Non-pigmented ciliary epithelial cell (primary cell): ENCODE data around the gene EEFSEC.

ENCODE experiments used
- DNase-seq: peaks from one replicate; pipeline ENCODE4 v3.0.0-alpha.2; 2010; ENCODE audit warnings: low read depth

Gene EEFSEC

DNA sequence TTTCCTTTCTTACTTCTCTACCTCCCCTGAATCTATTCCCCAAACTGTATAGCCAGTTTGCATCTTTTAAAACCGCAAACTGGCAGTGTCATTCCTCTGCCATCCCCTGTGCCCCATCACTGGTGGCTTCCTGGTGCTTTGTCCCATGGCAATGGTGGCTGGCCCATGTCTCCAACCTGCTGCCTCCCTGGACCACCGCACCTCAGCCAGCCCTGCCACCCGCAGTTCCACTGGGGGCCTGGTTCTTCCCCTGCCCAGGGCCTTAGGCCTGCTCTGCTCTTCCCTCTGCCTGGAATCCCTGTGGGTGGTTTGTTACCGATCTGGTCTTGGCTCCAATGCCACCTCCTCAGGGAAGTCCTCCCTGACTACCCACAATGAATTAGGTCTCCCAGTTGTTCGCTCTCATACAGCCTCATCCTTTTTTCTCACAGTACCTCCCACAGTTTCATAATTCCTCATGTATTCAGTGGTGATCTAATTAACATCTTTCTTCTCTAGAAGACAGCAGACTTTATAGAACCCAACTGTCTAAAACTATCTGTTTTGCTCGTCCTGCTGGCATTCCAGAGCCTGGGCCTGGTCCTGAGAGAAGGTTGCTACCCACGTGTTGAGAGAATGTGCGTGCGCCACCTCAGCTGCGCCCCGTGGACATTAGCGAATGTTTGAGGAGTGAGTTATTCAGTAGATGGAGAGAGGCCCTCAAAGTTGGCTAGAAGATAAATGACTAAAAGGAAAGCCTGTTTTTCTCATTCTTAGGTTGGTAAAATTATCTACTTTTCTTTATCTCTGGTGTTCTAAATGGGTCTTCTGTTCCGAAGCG lies 183.3 kb downstream of the EEFSEC start:
- DNase-seq, result no peak

DNA sequence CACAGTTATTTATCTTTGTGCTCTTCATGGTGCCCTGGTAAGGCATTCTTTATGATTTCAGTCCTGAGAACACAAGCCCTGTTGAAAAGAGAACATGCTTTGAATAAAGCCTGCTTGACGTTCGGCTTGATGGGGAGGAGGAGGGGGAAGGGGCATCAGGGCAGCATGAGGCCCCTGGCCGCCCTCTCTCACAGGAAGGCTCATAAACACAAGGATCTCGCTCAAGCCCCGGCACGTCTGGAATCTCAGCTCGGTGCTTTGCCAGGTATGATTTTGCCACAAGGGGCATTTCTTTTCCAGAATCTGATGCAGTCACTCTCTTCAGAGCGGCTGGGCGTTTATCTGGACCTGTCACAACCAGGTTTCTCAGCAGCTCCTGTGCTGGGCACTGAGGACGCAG lies 184.0 kb downstream of the EEFSEC start:
- DNase-seq, result no peak

DNA sequence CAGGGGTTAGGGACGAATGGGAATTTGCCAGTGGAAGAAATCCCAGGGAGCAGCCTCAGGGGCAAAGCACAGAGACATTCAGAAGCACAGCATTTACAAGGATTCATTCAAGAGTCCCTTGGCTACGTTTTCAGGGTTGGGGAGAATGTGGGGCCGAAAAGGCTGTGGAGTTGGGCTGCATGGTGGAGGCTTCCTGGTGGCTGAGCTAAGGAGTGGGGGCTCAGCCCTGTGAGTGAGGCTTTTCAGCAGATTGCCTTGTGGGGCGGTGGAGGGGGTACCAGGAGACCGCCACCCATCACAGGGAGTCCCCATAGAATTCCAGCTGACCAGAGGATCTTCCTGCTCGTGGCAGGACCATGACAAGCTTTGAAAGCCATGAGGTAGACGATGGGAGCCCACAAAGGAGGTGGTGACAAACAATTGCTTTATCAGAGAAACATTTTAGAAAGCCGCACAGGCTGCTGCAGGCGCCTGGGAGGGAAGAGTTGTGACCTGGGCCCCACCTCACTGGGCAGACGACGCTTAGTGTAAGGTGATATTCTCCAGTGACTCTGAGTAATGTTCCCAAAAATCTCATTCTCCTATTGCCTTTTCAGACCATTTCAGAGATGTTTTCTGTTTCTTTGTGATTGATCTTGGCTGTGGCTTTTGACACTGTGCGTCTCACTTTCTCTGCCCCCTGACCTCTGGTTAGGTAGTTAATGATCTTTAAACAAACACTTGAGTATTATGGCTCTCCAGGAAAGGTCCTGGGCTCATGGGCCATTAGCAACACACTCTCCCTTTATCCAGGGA lies 185.5 kb downstream of the EEFSEC start:
- no peak for DNase-seq

DNA sequence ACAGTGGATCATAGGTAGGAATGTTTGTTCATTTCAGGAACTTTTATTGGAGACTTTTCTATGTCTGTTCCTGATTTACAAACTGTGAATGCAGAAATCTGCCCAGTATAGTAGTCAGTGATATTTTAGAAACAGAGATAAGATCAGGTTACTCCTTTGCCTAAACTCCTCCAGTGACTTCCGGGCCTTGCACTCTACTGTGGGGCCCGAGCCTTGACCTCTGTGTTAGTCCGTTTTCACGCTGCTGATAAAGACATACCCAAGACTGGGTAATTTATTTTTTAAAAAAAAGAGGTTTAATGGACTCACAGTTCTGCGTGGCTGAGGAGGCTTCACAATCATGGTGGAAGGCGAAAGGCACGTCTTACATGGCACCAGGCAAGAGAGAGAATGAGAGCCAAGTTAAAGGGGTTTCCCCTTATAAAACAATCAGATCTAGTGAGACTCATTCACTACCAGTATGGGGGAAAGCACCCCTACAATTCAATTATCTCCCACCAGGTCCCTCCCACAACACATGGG lies 186.3 kb downstream of the EEFSEC start:
- no peak for DNase-seq

DNA sequence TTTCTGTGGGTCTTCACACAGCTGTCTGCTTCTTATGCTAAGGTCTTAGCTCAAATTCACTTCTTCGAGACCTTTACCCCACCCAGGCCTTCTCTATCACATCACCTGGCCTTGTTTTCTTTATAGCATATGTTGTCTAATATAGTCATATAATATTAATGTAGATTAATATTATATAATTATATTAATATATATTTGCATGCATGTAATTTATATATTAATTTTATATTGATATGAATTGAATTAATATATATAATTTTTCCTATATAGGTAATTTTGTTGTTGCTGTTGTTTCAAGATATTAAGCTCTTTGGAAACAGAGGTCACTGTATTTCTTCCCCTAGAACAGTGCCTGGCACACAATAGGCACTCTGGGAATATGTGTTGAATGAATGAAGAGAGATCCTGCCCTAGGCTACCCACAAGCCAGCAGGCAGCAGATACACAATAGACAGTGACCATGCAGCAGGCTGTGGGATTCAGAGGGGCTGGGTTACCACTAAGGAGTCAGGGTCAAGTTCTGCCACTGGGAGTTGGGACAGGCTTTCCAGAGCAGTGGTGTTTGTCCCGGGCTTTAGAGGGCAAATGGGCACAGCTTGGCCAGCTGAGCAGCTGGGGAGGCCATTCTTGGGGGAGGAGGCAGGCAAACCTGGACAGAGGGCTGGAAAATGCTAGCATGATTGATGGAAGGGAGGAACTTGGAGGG lies 187.1 kb downstream of the EEFSEC start:
- DNase-seq, result no peak

DNA sequence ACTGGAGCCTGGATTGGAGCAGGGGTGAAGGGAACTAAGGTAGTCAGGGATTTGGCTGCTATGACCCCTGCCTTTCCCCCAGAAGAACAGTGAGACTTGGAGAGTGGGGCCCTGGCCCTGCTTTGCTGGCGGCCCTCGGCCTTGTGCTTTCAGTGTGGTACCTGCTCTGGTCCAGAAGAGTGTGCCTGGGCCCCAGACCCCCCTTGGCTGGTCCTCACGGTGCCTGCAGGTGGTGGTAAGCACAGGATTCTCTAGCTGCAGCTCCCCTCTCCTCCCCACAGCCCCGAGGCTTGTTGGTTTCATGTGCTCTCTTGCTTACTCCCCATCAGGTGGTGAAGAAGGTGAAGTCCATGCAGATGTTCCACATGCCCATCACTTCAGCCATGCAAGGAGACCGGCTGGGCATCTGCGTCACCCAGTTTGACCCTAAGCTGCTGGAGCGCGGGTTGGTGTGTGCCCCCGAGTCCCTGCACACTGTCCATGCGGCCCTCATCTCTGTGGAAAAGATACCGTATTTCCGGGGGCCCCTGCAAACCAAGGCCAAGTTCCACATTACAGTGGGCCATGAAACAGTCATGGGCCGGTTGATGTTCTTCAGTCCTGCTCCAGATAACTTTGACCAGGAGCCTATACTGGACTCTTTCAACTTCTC lies 187.7 kb downstream of the EEFSEC start:
- DNase-seq, result no peak

DNA sequence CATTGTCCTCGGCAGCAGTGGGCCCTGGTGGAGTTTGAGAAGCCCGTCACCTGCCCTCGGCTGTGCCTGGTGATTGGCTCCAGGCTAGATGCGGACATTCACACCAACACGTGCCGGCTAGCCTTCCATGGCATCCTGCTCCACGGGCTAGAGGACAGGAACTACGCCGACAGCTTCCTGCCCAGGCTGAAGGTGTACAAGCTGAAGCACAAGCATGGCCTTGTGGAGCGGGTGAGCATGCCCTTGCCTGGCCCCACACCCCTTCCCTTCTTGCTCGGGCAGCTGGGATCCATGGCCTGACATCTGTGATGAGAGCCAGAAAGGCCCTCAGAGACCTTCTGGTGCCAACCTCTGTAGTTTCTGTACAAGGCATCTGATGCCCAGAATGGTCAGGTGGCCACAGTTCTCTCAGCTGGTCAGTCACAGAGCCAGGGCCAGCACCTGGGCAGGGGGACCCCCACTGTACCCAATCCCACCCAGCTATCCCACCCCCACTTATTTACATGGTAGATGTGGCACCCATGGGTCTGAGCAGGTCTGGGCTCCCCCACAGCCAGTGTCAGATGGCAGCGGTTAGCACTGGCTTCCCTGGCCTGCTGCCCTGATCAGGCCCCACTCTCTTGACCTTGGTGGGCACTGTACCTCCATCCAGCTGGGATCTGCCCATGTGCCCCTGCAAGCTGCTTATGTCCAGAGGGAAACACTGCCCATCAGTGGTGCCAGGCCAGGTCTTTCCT lies 188.5 kb downstream of the EEFSEC start:
- DNase-seq, result no peak

DNA sequence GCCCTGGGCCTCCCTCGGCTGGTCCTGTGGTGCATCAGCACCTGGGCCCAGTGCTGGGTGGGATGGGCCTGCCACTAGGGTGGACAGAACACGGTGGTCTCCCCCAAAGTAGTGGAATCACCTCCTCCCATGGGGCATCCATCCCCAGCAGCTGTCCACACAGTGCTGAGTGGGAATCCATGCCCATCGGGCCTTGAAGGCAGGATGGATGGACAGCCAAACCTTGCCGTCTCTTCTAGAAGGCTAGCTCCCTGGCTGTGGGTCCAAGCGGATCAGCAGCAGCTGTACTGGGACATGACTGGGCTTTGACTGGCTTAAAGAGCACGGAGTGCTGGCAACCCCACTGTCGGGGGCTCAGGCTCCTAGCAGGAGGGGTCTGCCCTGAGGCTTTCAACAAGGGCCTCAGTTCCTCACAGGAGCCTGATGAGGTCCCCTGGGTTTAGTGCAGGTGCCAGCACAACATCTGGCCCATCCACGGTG lies 189.5 kb downstream of the EEFSEC start:
- no peak for DNase-seq

DNA sequence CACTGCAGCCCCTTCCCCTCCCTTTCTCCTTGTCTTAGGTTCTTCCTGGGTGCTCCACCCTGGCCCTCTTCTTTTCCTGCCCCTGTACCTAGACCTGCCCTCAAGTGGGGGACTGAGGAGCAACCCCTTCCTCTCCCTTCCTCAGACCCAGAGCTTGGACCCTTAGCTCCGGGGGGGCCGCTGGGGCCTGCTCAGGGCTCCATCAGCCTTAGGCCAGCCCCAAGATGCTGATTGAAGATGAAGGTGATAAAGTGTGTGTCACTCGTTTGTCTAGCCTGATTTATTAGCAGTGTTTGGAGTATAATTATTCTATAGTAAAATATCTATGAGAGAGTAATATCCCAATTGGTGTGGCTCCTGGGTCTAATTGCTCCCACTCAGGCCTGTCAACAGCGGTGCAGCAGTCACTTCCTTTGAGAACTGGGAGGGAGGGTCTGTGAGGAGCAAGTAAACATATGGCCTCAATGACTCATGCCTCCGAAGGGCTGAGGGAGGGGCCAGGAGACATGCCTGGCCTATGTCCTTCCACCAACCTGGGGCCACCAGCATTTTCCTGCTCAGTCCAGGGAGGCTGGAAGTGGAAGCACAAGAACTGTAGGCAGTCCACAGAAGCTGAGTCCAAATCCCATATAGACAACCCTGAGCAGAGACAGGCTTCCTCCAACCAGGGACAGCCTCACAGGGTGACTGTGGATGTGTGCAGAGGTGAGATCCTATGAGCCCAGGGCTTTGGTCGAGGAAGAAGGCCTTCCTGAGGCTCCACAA lies 190.2 kb downstream of the EEFSEC start:
- no peak for DNase-seq

DNA sequence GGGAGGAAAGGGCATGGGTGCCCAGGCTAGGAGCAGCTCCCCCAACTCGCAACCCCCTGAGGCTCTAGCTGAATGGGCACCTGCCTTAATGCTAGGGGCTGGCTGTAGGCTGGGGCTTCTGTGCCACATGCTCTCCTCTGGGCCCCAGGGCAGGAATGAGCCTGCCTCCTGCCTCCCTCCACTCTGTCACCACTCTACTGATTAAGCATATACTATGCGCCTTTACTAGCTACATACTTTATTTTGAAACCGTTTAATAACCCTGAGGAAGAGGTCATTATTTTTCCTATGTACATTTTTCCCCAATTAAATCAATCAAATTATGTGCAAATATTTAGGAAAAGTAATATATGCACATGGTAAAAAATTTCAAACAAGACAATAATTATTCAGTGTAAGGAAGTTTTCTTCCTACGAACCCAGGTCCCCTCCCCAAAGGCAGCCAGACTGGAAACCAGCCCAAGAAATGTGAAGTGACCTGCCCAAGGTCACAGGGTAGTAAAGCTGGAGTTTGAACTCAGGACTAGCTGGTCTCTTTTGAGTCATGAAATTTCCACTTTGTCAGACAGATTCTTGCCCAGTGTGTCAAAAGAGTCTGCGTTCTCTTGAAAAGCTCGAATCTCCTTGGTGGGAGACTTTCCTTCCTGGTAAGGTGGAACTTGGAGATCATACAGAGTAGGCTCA lies 190.9 kb downstream of the EEFSEC start:
- DNase-seq, result no peak

DNA sequence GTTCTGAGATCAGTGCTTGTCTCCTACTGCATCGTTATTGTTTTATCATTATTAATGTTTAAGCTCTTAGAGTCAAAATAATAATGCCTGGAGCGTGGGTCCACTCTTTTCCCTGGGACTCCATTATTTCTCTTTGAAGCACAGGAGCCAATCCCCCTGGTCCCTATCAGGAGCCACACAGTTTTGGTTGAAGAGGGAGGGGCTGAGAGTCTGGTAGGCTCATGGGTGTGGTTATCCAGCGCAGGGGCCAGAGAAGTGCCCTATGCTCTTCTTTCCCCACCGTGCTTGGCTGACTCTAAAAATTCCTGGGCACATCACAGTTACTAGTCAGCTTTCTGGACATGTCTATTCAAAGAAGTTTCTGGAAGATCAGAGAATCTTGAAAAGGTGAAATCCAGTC lies 191.9 kb downstream of the EEFSEC start:
- DNase-seq, result no peak

DNA sequence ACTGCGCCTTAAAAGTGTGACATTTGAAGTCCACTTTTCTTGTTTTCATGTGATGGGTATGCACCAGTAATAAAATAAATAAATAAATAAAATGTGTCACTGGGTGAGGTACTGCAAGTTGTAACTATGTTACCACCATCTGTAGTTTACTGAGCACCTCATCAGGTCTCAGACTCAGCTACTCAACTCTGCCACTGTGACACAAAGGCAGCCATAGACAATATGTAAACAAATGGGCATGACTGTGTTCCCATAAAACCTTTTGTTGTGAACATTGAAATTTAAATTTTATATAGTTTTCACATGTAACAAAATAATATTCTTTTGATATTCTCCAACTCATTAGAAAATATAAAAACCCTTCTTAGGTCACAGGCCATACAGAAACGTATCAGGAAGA lies 193.3 kb downstream of the EEFSEC start:
- DNase-seq, result no peak

DNA sequence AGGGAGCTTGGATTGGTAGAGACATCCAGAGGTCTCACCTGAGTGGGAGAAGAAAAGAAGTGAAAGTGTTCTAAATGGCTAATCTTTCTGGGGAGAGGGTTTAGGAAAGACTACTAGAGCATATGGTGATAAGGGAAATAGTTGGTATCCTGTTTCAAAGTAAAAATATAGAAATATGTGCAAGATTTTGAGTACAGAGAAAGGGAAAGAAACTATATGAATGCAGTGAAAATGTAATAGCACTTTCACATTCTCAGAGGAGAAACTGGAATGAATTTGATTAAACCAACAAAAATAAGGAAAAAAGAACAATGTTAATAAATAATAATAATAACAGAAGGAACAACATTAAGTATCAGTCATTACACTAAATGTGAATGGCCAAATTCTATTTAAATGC lies 194.0 kb downstream of the EEFSEC start:
- DNase-seq, result no peak

DNA sequence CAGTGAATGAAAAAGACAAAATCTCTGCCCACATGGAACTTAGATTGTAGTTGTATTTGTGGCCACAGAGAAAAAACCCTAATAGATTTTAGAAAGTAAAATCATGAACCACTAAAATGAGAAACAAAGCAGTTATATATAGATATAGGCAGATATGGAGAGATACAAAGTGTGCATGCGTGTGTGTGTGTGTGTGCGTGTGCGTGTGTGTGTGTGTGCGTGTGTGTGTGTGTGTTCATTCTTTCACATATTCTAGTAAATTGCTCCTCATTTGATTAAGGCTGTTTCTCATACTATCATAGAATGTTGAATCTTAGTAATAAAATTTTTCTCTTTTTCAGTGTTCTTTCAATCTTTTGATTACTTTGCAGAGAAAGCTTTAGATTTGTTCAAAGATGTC lies 194.8 kb downstream of the EEFSEC start:
- DNase-seq, result no peak

DNA sequence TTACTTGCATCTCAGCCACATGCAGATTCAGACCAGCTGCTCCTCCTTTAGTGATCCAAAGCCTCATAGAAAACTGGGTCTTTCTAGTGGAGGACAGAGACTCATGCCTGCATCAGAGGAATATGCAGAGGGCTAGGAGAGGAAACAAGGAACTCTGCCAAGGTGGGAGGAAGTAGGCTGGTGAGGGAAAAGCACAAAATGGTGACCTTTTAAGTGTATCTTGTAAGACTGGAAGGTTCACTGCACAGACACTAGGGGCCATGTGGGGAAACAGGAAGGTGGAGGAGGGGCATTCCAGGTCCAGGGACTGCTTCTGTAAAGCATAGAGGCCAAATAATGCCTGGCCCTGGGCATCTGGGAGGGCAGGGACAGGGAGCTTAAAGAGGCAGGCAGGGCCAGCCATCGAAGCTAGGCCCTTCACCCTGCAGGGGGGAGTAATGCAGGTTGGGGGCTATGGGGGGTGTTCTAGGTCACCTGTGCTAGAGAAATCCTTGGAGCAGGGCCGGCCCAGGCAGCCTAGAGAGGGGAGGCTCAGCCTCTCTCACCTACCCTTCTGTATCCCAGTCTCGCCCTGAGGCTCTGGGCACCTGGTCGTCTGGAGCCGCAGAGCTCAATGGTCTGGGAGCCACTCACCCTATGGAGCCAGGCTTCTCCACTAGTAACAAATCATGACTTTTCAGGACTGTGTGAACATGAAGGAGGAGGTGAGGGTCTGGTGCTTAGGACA lies 195.7 kb downstream of the EEFSEC start:
- no peak for DNase-seq

DNA sequence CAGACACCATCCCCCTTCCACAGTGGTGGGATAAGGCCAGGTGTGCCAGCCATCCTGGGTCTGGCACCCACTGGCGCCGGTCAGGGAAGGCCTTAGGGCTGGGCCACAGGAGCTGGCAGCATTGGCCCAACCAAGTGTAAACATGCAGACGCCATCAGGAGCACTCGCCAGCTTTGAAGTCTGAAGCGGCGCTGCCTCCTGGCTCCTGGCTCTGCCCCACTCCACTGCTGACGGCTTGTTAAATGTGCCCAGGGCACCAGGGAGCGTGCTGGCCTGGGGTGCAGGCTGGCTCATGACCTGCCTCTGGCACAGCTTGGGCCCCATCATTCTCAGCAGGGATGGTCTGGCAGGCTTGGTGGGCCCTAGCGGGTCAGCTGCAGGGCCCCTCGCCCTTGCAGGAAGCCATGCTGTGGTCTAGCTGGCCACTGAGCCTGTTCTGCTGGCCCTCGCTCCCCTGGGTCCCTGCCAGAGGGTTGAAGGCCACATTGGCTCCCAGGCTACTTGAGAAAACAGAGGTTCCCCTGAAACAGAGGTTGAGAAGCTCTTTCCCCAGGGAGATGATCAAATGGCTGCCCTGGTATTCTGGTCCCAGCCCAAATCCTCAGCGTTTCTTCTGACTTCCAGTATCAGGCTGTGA lies 196.8 kb downstream of the EEFSEC start:
- DNase-seq, result no peak

DNA sequence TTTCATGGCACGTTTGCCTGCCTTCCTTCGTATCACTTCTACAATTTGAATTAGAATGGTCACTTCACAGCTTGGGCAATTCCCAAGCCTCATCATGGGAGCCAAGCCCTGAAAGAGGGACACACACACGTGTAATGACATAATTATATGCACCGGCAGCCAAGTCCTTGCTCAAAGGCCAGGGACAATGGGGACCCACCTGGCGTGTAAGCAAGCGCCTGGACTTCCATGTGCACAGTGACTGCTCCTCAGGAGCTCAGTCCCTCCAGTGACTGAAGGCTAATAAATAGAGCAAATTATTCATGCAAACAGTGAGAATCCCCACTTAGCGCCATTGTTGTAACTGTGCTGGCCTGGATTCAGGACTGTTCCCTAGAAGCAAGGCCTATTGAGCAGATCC lies 198.3 kb downstream of the EEFSEC start:
- no peak for DNase-seq

DNA sequence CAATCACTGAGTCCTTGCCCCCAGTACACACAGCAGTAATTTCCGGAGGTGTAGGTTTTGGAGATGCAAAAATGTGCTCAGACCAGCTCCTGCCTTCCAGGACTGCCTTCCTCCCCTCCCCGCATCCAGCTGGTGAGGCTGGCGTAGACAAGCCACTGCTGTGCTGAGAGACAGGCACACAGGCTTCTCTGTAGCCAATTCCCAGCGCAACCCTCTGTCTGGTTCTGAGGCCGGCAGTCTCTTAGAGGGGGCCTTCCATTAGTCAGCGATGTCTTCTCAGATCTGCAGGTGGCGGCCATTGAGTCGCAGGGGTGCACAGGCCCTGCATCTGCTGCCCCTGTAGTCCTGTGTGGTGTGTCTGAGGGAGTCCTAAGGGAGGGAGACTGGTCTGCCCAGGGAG lies 199.0 kb downstream of the EEFSEC start:
- DNase-seq, result no peak
